Suppressor macrophage treated with lipopolysaccharide for 1 hour (primary cell): ENCODE measurements around the gene RNF214.
"Not testable (repeated sequence)": the region's sequence is repeated elsewhere in the genome, so short reads cannot be mapped to it uniquely, and the experiment has no call there.

Experiments used
- DNase-seq, 3 donors: peaks; one replicate each; pipeline ENCODE4 v3.0.0-alpha.2; 2020 to 2022

RNF214 gene

GRCh38 chr11:117198613-117199012 is 33.9 kb upstream of the RNF214 start:
- DNase-seq, result no peak

GRCh38 chr11:117199053-117199915 is 33.2 kb upstream of the RNF214 start, which contains the start of gene TAGLN:
TSS of gene TAGLN (plus strand) at chr11:117199370. CDS start at chr11:117203014, 3,644 bp downstream.
- DNase-seq, result no peak

GRCh38 chr11:117199916-117200812 is 32.3 kb upstream of the RNF214 start:
- no peak for DNase-seq

GRCh38 chr11:117200813-117201657 is 31.4 kb upstream of the RNF214 start:
- DNase-seq, result no peak

GRCh38 chr11:117201658-117202305 is 30.7 kb upstream of the RNF214 start:
- no peak for DNase-seq

- DNase-seq, result no peak
These were observed 29.9 kb upstream of the RNF214 start for GRCh38 chr11:117202386-117203068.

- no peak for DNase-seq
These were observed 29.4 kb upstream of the RNF214 start for GRCh38 chr11:117203069-117203407.

- DNase-seq, result no peak
These were observed 28.0 kb upstream of the RNF214 start for GRCh38 chr11:117204283-117205080.

GRCh38 chr11:117205211-117205818 is 27.2 kb upstream of the RNF214 start:
- no peak for DNase-seq

- DNase-seq, result not testable (repeated sequence)
These were observed 26.4 kb upstream of the RNF214 start for GRCh38 chr11:117206111-117206510.

GRCh38 chr11:117206859-117207258 is 25.6 kb upstream of the RNF214 start:
- DNase-seq, result not testable (repeated sequence)

- not testable (repeated sequence) for DNase-seq
These were observed 25.0 kb upstream of the RNF214 start for GRCh38 chr11:117207481-117207880.

- not testable (repeated sequence) for DNase-seq
These were observed 23.8 kb upstream of the RNF214 start for GRCh38 chr11:117208710-117209109.

- DNase-seq, result not testable (repeated sequence)
These were observed 22.9 kb upstream of the RNF214 start for GRCh38 chr11:117209351-117210125.

- DNase-seq, result no peak
These were observed 21.9 kb upstream of the RNF214 start for GRCh38 chr11:117210620-117211019.

- DNase-seq, result no peak
These were observed 19.6 kb upstream of the RNF214 start for GRCh38 chr11:117212697-117213355.

GRCh38 chr11:117214404-117215110 is 17.9 kb upstream of the RNF214 start:
- DNase-seq, result no peak
